GM23338 (cell line): ENCODE data around the gene ZNF525. TPM values are rescaled to one million over a fixed set of nuclear protein-coding genes. Genes with fewer than 3 reads are reported as not detected.
"Not testable (repeated sequence)": the region's sequence is repeated elsewhere in the genome, so short reads cannot be mapped to it uniquely, and the experiment has no call there.

Experiments used
- ATAC-seq: fragments of 200-7000 bp; cut with Tn5 transposase; 3 replicates; pipeline ENCODE4 v1.9.1; 2020
- DNase-seq: peaks from one replicate; pipeline ENCODE4 v3.0.0-alpha.2; 2015; ENCODE audit warnings: low spot score
- H2AFZ ChIP-seq: fragments of 200-600 bp; sonication (generic); 2 replicates; pipeline ENCODE4 v1.8.0; 2016; ENCODE audit warnings: antibody characterized with exemption, mild to moderate bottlenecking, moderate library complexity
- H3F3A ChIP-seq: fragments of 200-600 bp; sonication (generic); replicated peaks from 2 replicates; pipeline ENCODE4 v1.8.0; 2017; ENCODE audit warnings: antibody characterized with exemption, mixed run types, low read depth
- H3K27ac ChIP-seq: fragments of 200-600 bp; sonication (generic); 2 replicates; pipeline ENCODE4 v1.6.1; 2016; ENCODE audit warnings: low read depth
- H3K27me3 ChIP-seq: fragments of 200-600 bp; sonication (generic); 2 replicates; pipeline ENCODE4 v1.8.0; 2016; ENCODE audit warnings: mild to moderate bottlenecking, mixed run types, moderate library complexity; ENCODE audit not compliant: insufficient read depth
- H3K36me3 ChIP-seq: fragments of 200-600 bp; sonication (generic); 2 replicates; pipeline ENCODE4 v1.8.0; 2016; ENCODE audit warnings: mild to moderate bottlenecking; ENCODE audit not compliant: insufficient read depth
- H3K4me1 ChIP-seq: fragments of 200-600 bp; sonication (generic); 2 replicates; pipeline ENCODE4 v1.8.0; 2016; ENCODE audit warnings: mild to moderate bottlenecking, moderate library complexity; ENCODE audit not compliant: insufficient read depth
- H3K4me2 ChIP-seq: fragments of 200-600 bp; sonication (generic); 2 replicates; pipeline ENCODE4 v1.7.1; 2017; ENCODE audit warnings: mixed run types
- H3K4me3 ChIP-seq: fragments of 200-600 bp; sonication (generic); 2 replicates; pipeline ENCODE4 v1.6.1; 2016; ENCODE audit warnings: mixed run types
- H3K79me2 ChIP-seq: fragments of 200-600 bp; sonication (generic); replicated peaks from 2 replicates; pipeline ENCODE4 v1.8.0; 2017; ENCODE audit warnings: mild to moderate bottlenecking; ENCODE audit not compliant: insufficient read depth
- H3K9me2 ChIP-seq: fragments of 200-600 bp; sonication (generic); 2 replicates; pipeline ENCODE4 v1.8.0; 2017; ENCODE audit not compliant: insufficient read depth
- H4K20me1 ChIP-seq: fragments of 200-600 bp; sonication (generic); replicated peaks from 2 replicates; pipeline ENCODE4 v1.8.0; 2017; ENCODE audit warnings: mild to moderate bottlenecking; ENCODE audit not compliant: insufficient read depth
- H3K27ac Mint-ChIP-seq: 2 replicates; pipeline ENCODE4 v1.8.0; 2020; ENCODE audit warnings: inconsistent platforms, mild to moderate bottlenecking, moderate library complexity, mixed read lengths
- H3K27me3 Mint-ChIP-seq: 3 replicates; pipeline ENCODE4 v1.8.0; 2022; ENCODE audit warnings: low read depth, mild to moderate bottlenecking, moderate library complexity, mixed read lengths, inconsistent platforms; ENCODE audit not compliant: insufficient read depth, poor library complexity
- H3K36me3 Mint-ChIP-seq: 3 replicates; pipeline ENCODE4 v1.8.0; 2021; ENCODE audit warnings: low read depth, mild to moderate bottlenecking, inconsistent platforms, moderate library complexity, mixed read lengths
- H3K4me1 Mint-ChIP-seq: 3 replicates; pipeline ENCODE4 v1.8.0; 2020; ENCODE audit warnings: mild to moderate bottlenecking, inconsistent platforms, mixed read lengths
- H3K4me3 Mint-ChIP-seq: 3 replicates; pipeline ENCODE4 v1.8.0; 2021; ENCODE audit warnings: moderate library complexity, mild to moderate bottlenecking, inconsistent platforms, mixed read lengths
- H3K9me3 Mint-ChIP-seq: 3 replicates; pipeline ENCODE4 v1.8.0; 2020; ENCODE audit warnings: moderate library complexity, mild to moderate bottlenecking, inconsistent platforms, mixed read lengths
- CTCF ChIP-seq, 2 experiments: fragments of 200-600 bp in 1 of 2; sonication (generic) in 1 of 2; conservative IDR thresholded peaks; 2 replicates each; pipeline versions ENCODE4 v1.5.1 to v1.6.1; 2016 to 2017; ENCODE audit warnings: antibody characterized with exemption in 2 of 2, low read depth in 2 of 2, mild to moderate bottlenecking in 2 of 2, moderate library complexity in 1 of 2
- EZH2 ChIP-seq: fragments of 200-600 bp; sonication (generic); IDR thresholded peaks from one replicate; pipeline ENCODE4 v1.8.0; 2017; ENCODE audit warnings: antibody characterized with exemption, mild to moderate bottlenecking, low read depth; ENCODE audit not compliant: unreplicated experiment
- EZH2phosphoT487 ChIP-seq: fragments of 200-600 bp; sonication (generic); IDR thresholded peaks from one replicate; pipeline ENCODE4 v1.8.1; 2018; ENCODE audit warnings: antibody characterized with exemption; ENCODE audit not compliant: unreplicated experiment
- NANOG ChIP-seq: IDR thresholded peaks from 2 replicates; pipeline ENCODE4 v1.6.1; 2016; ENCODE audit warnings: antibody characterized with exemption, borderline replicate concordance
- POLR2AphosphoS5 ChIP-seq: IDR thresholded peaks from 2 replicates; pipeline ENCODE4 v1.6.1; 2016; ENCODE audit warnings: antibody characterized with exemption, low read depth
- REST ChIP-seq: IDR thresholded peaks from one replicate; pipeline ENCODE4 v1.6.1; 2018; ENCODE audit warnings: antibody characterized with exemption; ENCODE audit not compliant: unreplicated experiment
- STAT1 ChIP-seq: IDR thresholded peaks from one replicate; pipeline ENCODE4 v1.6.1; 2016; ENCODE audit warnings: antibody characterized with exemption; ENCODE audit not compliant: unreplicated experiment
- ZNF114 ChIP-seq: fragments of 250-450 bp; sonication (Bioruptor Pico); IDR thresholded peaks from 2 replicates; pipeline ENCODE4 v1.5.0; 2020; ENCODE audit warnings: mild to moderate bottlenecking, moderate library complexity
- ZNF462 ChIP-seq: fragments of 250-450 bp; sonication (Bioruptor Pico); IDR thresholded peaks from 2 replicates; pipeline ENCODE4 v1.5.0; 2020; ENCODE audit warnings: mild to moderate bottlenecking, moderate library complexity
- polyA plus RNA-seq: library from polyadenylated mRNA; unstranded; fragments of >200 nt; fragmentation: Nextera tagmentation; extraction: Ambion mirVana; gene quantifications from 2 replicates; pipeline ENCODE4 v1.2.1, GENCODE V29; 2016
- total RNA-seq: library from RNA; depleted of rRNA; stranded (reverse); fragments of >200 nt; shearing (Covaris generic); gene quantifications from 2 replicates; pipeline ENCODE4 v1.2.3, GENCODE V29; 2014

The ZNF525 gene
- total and polyA plus RNA-seq, 2 experiments from 2014 or later, result 39.3 to 99.8 TPM

GRCh38 chr19:53420520-53421315, 55.2 kb downstream of the ZNF525 start:
- not testable (repeated sequence) for ATAC-seq, H3K79me2 ChIP-seq, H3F3A ChIP-seq, H3K9me2 ChIP-seq, H3K4me3 Mint-ChIP-seq, H3K9me3 Mint-ChIP-seq, H4K20me1 ChIP-seq, H3K36me3 ChIP-seq, H3K27me3 ChIP-seq, H3K36me3 Mint-ChIP-seq, H2AFZ ChIP-seq, H3K4me2 ChIP-seq, H3K4me3 ChIP-seq, H3K27me3 Mint-ChIP-seq, H3K27ac Mint-ChIP-seq, DNase-seq
- peak overlapping the region; percentile 48; the same call in 1 of the 2 replicates for H3K27ac ChIP-seq
- peaks cover 15% of the 10 kb centered on the region for H3K4me1 Mint-ChIP-seq
- peaks cover 10% of the 10 kb centered on the region; the same call in 1 of the 2 replicates for H3K4me1 ChIP-seq

GRCh38 chr19:53422551-53422950, 57.0 kb downstream of the ZNF525 start:
- peaks cover 3% of the 10 kb centered on the region for H3K27me3 Mint-ChIP-seq
- H3K27ac Mint-ChIP-seq, result no peak overlapping the region
- peak overlapping the region; percentile 42 for H3K4me2 ChIP-seq
- no peak for ATAC-seq
- peak overlapping the region; percentile 26; the same call in 1 of the 2 replicates for H3K4me3 ChIP-seq
- no peaks in the 10 kb centered on the region for H3K79me2 ChIP-seq
- no peaks in the 10 kb centered on the region for H4K20me1 ChIP-seq
- peaks cover 15% of the 10 kb centered on the region for H3K4me1 Mint-ChIP-seq
- H3K27me3 ChIP-seq, result no peaks in the 10 kb centered on the region
- no peaks in the 10 kb centered on the region for H3K9me2 ChIP-seq
- DNase-seq, result peak; percentile 35
- H2AFZ ChIP-seq, result no peak overlapping the region
- H3K27ac ChIP-seq, result peak overlapping the region; percentile 89
- H3K4me1 ChIP-seq, result peaks cover 10% of the 10 kb centered on the region; the same call in 1 of the 2 replicates
- H3K36me3 ChIP-seq, result no peaks in the 10 kb centered on the region
- 0 out of 3 replicates have a peak, but pooled peaks cover 1% of the 10 kb centered on the region for H3K9me3 Mint-ChIP-seq
- no peaks in the 10 kb centered on the region for H3F3A ChIP-seq
- no peak for TF ChIP-seq EZH2phosphoT487
- no peak for TF ChIP-seq NANOG
- TF ChIP-seq ZNF462 (CRISPR knock-in tag), result no peak
- TF ChIP-seq REST, result no peak
- TF ChIP-seq EZH2, result no peak
- TF ChIP-seq POLR2AphosphoS5, result no peak
- no peak for TF ChIP-seq CTCF (conservative IDR thresholded peaks at IDR 0.05; ENCODE audit: low read depth in 2 of 2)
- no peak for TF ChIP-seq ZNF114 (CRISPR knock-in tag)
- TF ChIP-seq STAT1, result no peak
- H3K36me3 Mint-ChIP-seq, result no peaks in the 10 kb centered on the region
- H3K4me3 Mint-ChIP-seq, result peak overlapping the region; percentile 30; the same call in 2 of the 3 replicates
